Stimulated activated CD8-positive, alpha-beta memory T cell treated with anti-CD3 and anti-CD28 coated beads, Interleukin-12 subunit alpha, Interleukin-12 subunit beta, amount 100 ng/mL, for 1 hour (primary cell): ENCODE data around the gene SPP2.

Experiments
- DNase-seq: peaks from one replicate; pipeline ENCODE4 v3.0.0-alpha.2; 2020; ENCODE audit warnings: low read depth

Gene SPP2

DNA sequence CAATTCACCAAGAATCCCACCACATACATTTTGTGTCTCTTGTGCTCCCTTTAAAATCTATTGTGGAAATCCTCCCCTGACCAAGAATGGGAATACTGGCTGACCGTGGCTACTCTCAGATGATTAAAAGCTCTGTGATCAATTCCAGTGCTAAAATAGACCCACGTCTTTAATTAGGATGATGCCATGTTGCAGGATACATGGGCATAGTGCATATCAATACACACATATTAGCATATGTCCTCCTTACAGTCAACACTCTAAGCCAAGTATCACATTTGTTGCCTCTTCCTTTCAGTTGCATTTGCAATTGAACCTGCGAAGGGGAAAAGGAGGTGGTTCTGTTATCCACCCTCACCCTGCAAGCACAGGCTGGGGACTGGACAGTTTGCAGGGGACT, 41.8 kb downstream of the SPP2 start:
- no peak for DNase-seq

DNA sequence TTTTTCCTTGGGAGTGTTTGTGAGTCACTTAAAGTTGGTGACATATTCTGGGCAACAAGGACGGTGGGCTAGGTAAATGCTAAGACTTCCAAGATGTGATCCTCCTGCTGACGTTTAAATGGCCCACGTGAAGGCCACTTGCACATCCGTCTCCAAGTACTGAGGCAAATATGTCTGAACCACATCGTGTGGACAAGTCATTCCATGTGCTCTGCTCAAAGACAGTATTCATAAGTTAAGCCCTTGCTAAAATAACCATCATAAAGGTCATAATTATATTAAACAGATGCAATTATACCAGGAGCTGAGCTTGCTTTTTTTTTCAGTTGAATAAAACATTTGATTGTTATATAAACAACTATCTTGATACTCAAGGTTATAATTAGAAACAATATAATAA, 44.8 kb downstream of the SPP2 start:
- no peak for DNase-seq

- DNase-seq, result no peak
Measured at GRCh38 chr2:234096164-234096563, 45.7 kb downstream of the SPP2 start.

DNA sequence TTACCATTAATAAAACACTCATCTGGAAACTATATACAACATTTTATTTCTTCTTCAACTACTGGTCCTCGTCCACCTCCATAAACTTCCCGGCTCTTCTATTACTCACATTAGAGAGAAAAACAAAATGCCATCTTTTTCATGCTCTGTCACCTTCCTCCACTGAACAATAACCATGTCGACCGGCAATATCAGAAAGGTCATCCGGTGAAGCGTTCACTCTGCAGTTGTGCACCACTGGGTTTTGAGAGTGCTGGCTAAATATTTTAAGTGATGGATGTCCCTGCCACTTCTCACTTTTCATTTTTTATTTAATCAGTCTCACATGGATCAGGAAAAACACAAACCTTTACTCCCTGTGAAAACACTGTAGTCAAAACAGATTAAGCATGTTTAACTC, 48.2 kb downstream of the SPP2 start:
- no peak for DNase-seq

- no peak for DNase-seq
Measured at GRCh38 chr2:234099266-234099665, 48.8 kb downstream of the SPP2 start.

GRCh38 chr2:234100686-234101085, 50.2 kb downstream of the SPP2 start:
- no peak for DNase-seq

DNA sequence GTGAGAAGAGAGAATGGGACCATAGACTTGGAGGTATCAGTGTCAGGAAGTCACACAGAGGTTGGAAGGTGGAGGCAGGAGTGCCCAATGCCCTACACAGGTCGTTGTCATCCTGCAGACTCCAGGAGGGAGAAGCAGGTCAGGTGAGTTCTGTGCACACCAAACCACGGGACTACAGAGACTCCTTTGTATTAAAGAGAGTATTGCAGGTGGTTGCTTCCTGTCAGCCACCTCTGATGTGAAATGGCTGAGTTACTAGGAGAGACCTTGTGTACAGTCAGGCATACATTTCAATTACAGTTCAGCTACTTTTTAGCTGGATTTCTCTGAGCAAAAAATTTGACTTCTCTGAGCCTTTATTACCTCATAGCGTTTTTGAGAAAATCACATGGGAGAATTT, 51.6 kb downstream of the SPP2 start:
- no peak for DNase-seq

DNA sequence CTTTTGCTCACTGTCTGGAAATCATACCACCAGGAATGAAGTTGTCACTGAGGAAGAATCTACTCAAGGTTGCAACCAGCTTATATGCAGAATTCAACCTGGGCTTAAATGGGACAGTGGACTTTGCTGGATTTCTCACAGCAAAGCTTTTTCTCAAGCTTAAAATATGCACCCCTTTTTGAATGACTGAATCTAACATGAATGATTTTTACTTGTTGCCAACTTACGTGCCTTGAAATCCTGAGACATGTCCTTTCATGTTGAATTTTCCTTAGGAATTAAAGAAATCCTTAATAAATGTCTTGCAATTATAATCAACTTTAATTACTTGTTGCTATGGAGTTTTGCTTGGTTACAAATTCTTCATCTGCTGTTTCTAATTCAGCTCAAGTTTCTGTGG, 57.4 kb downstream of the SPP2 start:
- no peak for DNase-seq

DNA sequence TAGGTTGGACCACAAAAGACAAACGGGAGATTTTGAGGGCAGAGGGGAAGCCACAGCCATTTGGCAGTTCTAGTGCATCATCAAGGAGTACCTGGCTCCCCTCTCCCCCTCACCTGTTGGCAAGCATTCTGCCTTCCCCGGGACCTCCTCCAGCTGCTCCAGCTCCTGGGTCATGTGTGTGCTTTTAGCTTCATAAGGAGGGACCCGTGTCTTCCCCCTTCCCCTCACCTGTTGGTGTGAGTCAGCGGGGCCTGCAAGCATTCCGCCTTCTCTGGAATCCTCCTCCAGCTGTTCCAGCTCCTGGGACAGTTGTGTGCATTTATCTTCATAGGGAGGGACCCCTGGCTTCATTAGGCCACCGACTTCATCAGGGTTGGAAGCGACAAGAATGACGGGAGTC, 58.8 kb downstream of the SPP2 start:
- DNase-seq, result no peak

- DNase-seq, result no peak
Measured at GRCh38 chr2:234110219-234110618, 59.7 kb downstream of the SPP2 start.

DNA sequence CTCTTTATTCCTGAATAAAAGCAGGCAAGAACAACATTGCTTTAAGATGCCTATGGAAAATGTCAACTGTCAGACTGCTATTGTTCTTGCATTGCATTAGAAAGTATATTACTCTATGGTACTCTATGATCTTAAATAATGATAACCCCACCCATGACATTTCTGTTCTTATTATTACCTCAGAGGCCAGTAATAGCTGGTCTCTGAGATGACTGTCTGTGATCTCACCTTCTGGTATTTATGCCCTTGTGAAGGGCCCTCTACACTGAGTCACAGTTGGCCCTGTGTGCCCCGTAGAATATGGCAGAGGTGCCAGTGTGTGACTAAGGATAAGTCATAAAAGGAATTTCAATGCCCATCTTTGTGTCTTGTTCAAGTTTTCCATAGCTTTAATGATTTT, 61.0 kb downstream of the SPP2 start:
- no peak for DNase-seq

DNA sequence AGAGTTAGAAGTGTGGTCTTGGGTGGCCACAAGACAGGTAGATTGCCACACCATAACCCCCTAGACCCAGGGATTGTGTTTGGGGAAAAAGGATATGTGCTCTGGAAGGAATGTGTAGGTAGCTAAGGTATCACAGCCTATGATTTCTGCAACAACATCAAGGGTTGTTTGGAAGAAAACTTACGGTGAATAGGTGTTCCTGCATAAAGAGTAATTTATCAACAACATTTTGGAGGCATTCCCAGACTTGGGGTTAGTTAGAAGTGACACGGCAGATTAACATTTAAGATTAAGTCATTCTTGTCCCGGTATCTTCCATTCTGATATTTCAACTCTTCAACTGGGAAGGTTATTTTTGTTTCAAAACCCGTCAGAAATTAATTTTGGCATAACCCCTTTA, 65.5 kb downstream of the SPP2 start:
- DNase-seq, result no peak

DNA sequence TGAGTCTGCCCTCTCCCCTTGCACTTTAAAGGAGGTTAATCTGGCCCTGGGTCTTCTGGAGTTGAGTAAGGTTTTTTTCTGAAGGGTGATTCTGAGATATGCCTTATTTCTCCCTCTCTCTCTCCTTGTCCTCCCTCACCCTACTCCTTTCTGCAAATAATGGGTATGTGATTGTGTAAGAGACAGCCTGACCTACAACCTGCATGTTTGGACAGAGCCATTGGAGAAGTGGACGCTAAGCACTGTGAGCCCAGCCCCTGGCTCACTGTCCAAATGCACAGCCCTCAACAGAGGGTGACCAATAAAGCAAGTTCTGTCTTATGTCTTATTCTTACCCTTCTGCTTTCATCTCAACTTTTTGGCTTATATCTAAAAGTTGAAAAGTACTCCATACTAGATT, 71.5 kb downstream of the SPP2 start:
- no peak for DNase-seq

DNA sequence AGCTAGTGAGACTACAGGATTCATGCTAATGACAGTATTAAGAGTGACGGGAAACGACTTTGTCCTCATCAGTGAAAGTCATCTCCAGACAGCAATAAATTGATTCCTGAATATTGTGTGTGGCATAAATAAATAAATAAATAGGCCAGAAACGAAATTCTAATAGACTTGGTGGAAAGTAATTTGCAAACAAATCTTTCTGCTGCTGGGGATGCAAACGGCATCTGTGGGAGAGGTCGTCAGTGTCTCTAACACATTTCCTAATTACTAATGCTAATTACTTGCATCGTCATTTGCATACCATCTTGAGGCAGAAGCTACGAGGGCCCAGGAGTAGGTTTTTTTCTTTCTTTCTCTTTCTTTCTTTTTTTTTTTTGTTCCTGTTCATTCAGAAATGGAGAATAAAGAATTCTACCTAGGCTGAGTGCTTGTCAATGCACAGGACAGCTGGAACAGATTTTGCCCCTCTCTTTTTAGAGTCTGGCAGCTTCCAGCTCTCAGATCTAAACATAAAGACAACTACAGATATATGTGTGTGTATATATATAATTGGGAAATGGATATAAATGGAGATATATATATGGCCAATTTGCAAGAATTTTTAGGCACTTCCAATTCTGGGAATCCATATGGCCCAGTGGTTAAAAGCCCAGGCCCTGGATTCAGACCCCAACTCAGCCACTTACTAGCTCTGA, 75.1 kb downstream of the SPP2 start:
- DNase-seq, result no peak

- DNase-seq, result no peak
Measured at GRCh38 chr2:234126146-234126470, 75.6 kb downstream of the SPP2 start.
